ENCODE measurements around the gene CSNK2B. TPM values are rescaled to one million over a fixed set of nuclear protein-coding genes. Genes with fewer than 3 reads are reported as not detected.

Gene CSNK2B
- total RNA-seq (2022; extraction: Qiagen RNA extraction; ENCODE audit: low read depth) = 168 to 192 TPM (median 170 TPM) in 5 replicates

GRCh38 chr6:31665501-31666336 lies at the start of gene CSNK2B:
Gene CSNK2B (plus strand): TSS chr6:31666080. CDS start chr6:31666832, 752 bp downstream.

GRCh38 chr6:31620586-31621319 lies 45.1 kb upstream of the CSNK2B start, which contains the start of gene PRRC2A:
Gene PRRC2A (plus strand): TSS chr6:31620715. CDS start chr6:31622790, 2,075 bp downstream.

DNA sequence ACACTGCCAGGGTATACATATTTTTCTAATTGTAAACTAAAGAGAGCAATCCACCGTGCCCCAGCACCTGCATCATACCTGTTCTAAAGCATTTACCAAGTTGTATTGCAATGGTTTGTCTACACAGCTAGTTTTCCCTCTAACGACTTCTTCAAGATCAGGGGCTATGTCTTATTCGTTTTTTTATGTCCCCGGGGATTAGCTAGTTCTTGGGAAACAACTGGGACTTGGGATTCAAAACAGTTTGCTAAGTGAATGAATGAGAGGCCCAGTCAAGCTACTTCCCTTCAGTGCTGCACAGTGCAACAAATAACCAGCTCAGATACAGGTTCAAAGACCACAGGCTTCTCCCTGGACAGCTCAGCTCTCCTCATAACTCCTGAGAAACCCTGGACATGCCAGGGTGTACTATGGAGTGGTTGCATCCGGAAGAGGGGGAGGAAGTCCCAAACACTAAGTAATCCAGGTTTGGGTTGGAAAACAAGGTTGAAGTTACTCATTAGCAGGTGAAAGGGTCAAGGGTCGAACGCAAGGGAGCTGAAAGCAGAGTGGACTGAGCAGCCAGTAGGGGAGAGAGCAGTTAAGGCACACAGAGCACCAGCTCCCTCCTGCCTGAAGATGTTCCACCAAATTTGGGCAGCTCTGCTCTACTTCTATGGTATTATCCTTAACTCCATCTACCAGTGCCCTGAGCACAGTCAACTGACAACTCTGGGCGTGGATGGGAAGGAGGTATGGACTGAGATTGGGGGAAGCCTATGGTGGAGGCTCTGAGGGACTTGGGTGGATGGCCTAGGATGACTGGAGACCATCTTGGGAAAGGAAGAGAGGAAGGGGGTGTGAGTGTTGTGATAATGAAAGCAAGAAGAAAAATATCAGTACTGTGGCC lies 10.3 kb upstream of the CSNK2B start, which contains the start of gene APOM:
APOM (plus strand) TSS at position 546 of the 889 bp plus-strand sequence; CDS start at position 619, 73 bp downstream.

DNA sequence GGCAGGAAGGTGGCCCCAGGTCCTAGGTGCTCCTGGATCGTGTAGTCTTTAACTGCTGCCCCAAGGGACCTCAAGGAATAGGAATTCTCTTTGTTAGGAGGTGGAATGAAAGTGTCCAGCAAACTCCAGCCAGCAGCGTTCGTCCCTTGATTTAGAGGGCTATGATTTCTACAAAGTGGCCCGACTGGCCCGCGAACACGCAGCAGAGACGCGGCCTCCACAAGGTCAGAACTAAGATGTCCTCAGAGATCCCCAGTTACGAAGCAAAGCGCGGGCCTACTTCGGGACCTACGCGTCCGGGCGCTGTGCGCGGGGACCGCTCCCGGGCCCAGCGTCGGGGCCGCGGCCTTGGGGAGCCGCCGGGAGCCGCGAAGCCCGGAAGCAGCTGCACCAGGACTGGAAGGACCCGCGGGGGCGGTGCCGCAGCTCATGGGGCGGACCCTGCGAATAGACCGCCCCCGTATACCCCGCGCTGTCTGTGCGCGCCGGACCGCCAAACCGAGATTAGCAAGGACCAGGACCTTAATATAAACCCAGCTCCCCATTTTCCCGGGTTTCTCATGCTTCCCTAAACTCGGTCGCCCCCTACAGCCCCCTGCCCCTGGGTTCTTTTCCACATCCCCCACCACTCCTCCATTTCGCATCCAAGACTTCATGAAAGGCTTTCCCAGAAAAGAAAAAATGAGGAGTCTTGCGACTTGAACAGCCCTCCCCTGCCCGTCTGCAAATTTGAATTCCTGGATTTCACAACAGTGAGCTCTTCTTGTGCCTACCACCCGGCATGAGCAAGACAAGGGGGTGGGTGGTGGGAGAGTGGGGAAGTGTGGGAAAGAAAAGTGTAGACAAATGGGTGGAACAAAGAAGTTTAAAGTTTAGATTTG lies 5.3 kb upstream of the CSNK2B start, which contains the start of gene C6orf47:
C6orf47 (minus strand) TSS at position 398 of the 881 bp plus-strand sequence. CDS start 831 bp downstream, outside the sequence.

DNA sequence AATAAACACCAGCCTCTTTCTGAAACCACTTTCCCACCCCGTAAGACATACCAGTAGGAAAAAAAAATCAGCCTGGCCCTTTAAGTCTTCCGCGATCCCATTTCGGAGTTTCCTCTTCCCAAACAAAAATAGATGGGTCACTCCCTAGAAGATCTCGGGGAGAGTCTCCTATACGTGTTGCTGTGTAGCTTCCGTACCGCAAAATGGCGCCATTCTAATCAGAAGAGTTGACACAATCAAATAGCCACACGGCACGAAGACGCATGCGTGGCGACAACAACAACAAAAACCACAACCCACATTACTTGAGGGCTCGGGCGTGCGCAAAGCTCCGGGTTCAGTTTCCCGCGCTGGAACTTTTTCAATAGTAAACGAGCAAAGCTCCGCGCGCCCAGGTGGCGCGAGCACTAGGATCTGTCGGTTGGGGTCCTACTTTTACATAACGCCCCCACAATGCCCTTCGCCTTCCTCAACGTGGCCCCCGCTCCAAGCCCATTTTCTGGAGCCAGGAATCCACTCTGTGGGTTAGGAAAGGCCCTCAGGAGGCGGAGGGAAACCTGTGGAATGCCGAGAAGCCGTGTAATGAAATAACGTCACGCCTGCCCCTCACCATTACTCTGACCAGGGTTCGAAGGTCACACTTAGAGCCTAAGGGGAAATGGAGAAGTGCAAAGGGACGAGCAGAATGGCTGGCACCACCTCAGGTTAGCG lies 935 bp upstream of the CSNK2B start, which contains the start of gene GPANK1:
GPANK1 (minus strand) TSS at position 208 of the 711 bp plus-strand sequence. CDS start 519 bp downstream, outside the sequence.

GRCh38 chr6:31669676-31670075 lies 3.8 kb downstream of the CSNK2B start, which contains the start of gene LY6G5B:
Gene LY6G5B (plus strand): TSS chr6:31669976. CDS start chr6:31670951, 975 bp downstream.

GRCh38 chr6:31680226-31681134 lies 14.6 kb downstream of the CSNK2B start, which contains the start of gene LY6G5C:
Gene LY6G5C (minus strand): TSS chr6:31681067. CDS start chr6:31680373, 694 bp downstream.

GRCh38 chr6:31702819-31703716 lies 37.2 kb downstream of the CSNK2B start, which contains the start of gene ABHD16A:
Gene ABHD16A (minus strand): TSS chr6:31703324. CDS start chr6:31703281, 43 bp downstream.

GRCh38 chr6:31706599-31706998 lies 40.7 kb downstream of the CSNK2B start, which contains the start of gene LY6G6F:
Gene LY6G6F (plus strand): TSS chr6:31706866. CDS start chr6:31706907, 41 bp downstream.

GRCh38 chr6:31715022-31715958 lies 49.4 kb downstream of the CSNK2B start, which contains the start of gene LY6G6D:
Gene LY6G6D (plus strand): TSS chr6:31715348. CDS start chr6:31715356, 8 bp downstream.

Other genes starting within 250 kb of the CSNK2B start
- 5.2 to 8.6 TPM (median 7.9 TPM) in 5 replicates for gene MICB, start 167.9 kb upstream of the CSNK2B start, total RNA-seq (2022; extraction: Qiagen RNA extraction; ENCODE audit: low read depth)
- not detected in 5 replicates for gene MCCD1, start 137.1 kb upstream of the CSNK2B start, total RNA-seq (2022; extraction: Qiagen RNA extraction; ENCODE audit: low read depth)
- 359 to 433 TPM (median 396 TPM) in 5 replicates for gene DDX39B, start 124.1 kb upstream of the CSNK2B start, total RNA-seq (2022; extraction: Qiagen RNA extraction; ENCODE audit: low read depth)
- gene ATP6V1G2, start 119.5 kb upstream of the CSNK2B start, total RNA-seq (2022; extraction: Qiagen RNA extraction; ENCODE audit: low read depth) = 0.33 to 1.3 TPM (median 0.69 TPM) in 5 replicates
- gene NFKBIL1, start 118.5 kb upstream of the CSNK2B start, total RNA-seq (2022; extraction: Qiagen RNA extraction; ENCODE audit: low read depth) = 5.9 to 13.0 TPM (median 12.5 TPM) in 5 replicates
- not detected in 5 replicates for gene LTA, start 93.8 kb upstream of the CSNK2B start, total RNA-seq (2022; extraction: Qiagen RNA extraction; ENCODE audit: low read depth)
- gene TNF, start 90.5 kb upstream of the CSNK2B start, total RNA-seq (2022; extraction: Qiagen RNA extraction; ENCODE audit: low read depth) = 0.08 TPM in 1 of 5 replicates, not detected in the others
- gene LTB, start 83.7 kb upstream of the CSNK2B start, total RNA-seq (2022; extraction: Qiagen RNA extraction; ENCODE audit: low read depth) = 0.21 to 0.76 TPM (median 0.45 TPM) in 4 of 5 replicates, not detected in the other
- not detected in 5 replicates for gene LST1, start 79.8 kb upstream of the CSNK2B start, total RNA-seq (2022; extraction: Qiagen RNA extraction; ENCODE audit: low read depth)
- not detected in 5 replicates for gene NCR3, start 73.1 kb upstream of the CSNK2B start, total RNA-seq (2022; extraction: Qiagen RNA extraction; ENCODE audit: low read depth)
- gene AIF1, start 50.8 kb upstream of the CSNK2B start, total RNA-seq (2022; extraction: Qiagen RNA extraction; ENCODE audit: low read depth) = not detected in 5 replicates
- gene PRRC2A, start 45.4 kb upstream of the CSNK2B start, total RNA-seq (2022; extraction: Qiagen RNA extraction; ENCODE audit: low read depth) = 59.3 to 94.8 TPM (median 86.5 TPM) in 5 replicates
- 100 to 165 TPM (median 145 TPM) in 5 replicates for gene BAG6, start 13.4 kb upstream of the CSNK2B start, total RNA-seq (2022; extraction: Qiagen RNA extraction; ENCODE audit: low read depth)
- 2.2 to 3.7 TPM (median 3.5 TPM) in 5 replicates for gene APOM, start 10.2 kb upstream of the CSNK2B start, total RNA-seq (2022; extraction: Qiagen RNA extraction; ENCODE audit: low read depth)
- gene C6orf47, start 5.3 kb upstream of the CSNK2B start, total RNA-seq (2022; extraction: Qiagen RNA extraction; ENCODE audit: low read depth) = 11.1 to 14.5 TPM (median 12.9 TPM) in 5 replicates
- gene GPANK1, start 1.1 kb upstream of the CSNK2B start, total RNA-seq (2022; extraction: Qiagen RNA extraction; ENCODE audit: low read depth) = 9.6 to 16.8 TPM (median 12.8 TPM) in 5 replicates
- gene LY6G5B, start 3.9 kb downstream of the CSNK2B start, total RNA-seq (2022; extraction: Qiagen RNA extraction; ENCODE audit: low read depth) = 3.2 to 6.4 TPM (median 5.2 TPM) in 5 replicates
- 1.1 to 1.6 TPM (median 1.5 TPM) in 5 replicates for gene LY6G5C, start 15.0 kb downstream of the CSNK2B start, total RNA-seq (2022; extraction: Qiagen RNA extraction; ENCODE audit: low read depth)
- 13.2 to 19.1 TPM (median 17.6 TPM) in 5 replicates for gene ABHD16A, start 37.2 kb downstream of the CSNK2B start, total RNA-seq (2022; extraction: Qiagen RNA extraction; ENCODE audit: low read depth)
- not detected in 5 replicates for gene LY6G6F, start 40.8 kb downstream of the CSNK2B start, total RNA-seq (2022; extraction: Qiagen RNA extraction; ENCODE audit: low read depth)
- not detected in 5 replicates for gene LY6G6D, start 49.3 kb downstream of the CSNK2B start, total RNA-seq (2022; extraction: Qiagen RNA extraction; ENCODE audit: low read depth)
- 0.20 to 0.42 TPM (median 0.29 TPM) in 3 of 5 replicates, not detected in the others for gene LY6G6C, start 55.7 kb downstream of the CSNK2B start, total RNA-seq (2022; extraction: Qiagen RNA extraction; ENCODE audit: low read depth)
- gene MPIG6B, start 57.3 kb downstream of the CSNK2B start, total RNA-seq (2022; extraction: Qiagen RNA extraction; ENCODE audit: low read depth) = not detected in 5 replicates
- gene DDAH2, start 63.2 kb downstream of the CSNK2B start, total RNA-seq (2022; extraction: Qiagen RNA extraction; ENCODE audit: low read depth) = 27.1 to 32.0 TPM (median 31.7 TPM) in 5 replicates
- 433 to 509 TPM (median 491 TPM) in 5 replicates for gene CLIC1, start 70.5 kb downstream of the CSNK2B start, total RNA-seq (2022; extraction: Qiagen RNA extraction; ENCODE audit: low read depth)
- gene MSH5, start 73.9 kb downstream of the CSNK2B start, total RNA-seq (2022; extraction: Qiagen RNA extraction; ENCODE audit: low read depth) = 13.3 to 18.7 TPM (median 13.6 TPM) in 5 replicates
- gene SAPCD1, start 96.6 kb downstream of the CSNK2B start, total RNA-seq (2022; extraction: Qiagen RNA extraction; ENCODE audit: low read depth) = 3.7 to 5.9 TPM (median 4.9 TPM) in 5 replicates
- 0.53 to 2.7 TPM (median 1.1 TPM) in 5 replicates for gene VWA7, start 111.2 kb downstream of the CSNK2B start, total RNA-seq (2022; extraction: Qiagen RNA extraction; ENCODE audit: low read depth)
- 43.4 to 61.7 TPM (median 60.4 TPM) in 5 replicates for gene VARS1, start 129.7 kb downstream of the CSNK2B start, total RNA-seq (2022; extraction: Qiagen RNA extraction; ENCODE audit: low read depth)
- 52.1 to 67.9 TPM (median 59.7 TPM) in 5 replicates for gene LSM2, start 140.9 kb downstream of the CSNK2B start, total RNA-seq (2022; extraction: Qiagen RNA extraction; ENCODE audit: low read depth)
- 1.4 to 2.2 TPM (median 1.9 TPM) in 5 replicates for gene HSPA1L, start 149.2 kb downstream of the CSNK2B start, total RNA-seq (2022; extraction: Qiagen RNA extraction; ENCODE audit: low read depth)
- gene HSPA1A, start 149.5 kb downstream of the CSNK2B start, total RNA-seq (2022; extraction: Qiagen RNA extraction; ENCODE audit: low read depth) = 129 to 401 TPM (median 295 TPM) in 5 replicates
- 78.0 to 284 TPM (median 227 TPM) in 5 replicates for gene HSPA1B, start 161.7 kb downstream of the CSNK2B start, total RNA-seq (2022; extraction: Qiagen RNA extraction; ENCODE audit: low read depth)
- 20.9 to 35.3 TPM (median 29.4 TPM) in 5 replicates for gene NEU1, start 196.7 kb downstream of the CSNK2B start, total RNA-seq (2022; extraction: Qiagen RNA extraction; ENCODE audit: low read depth)
- 0.18 to 0.50 TPM (median 0.29 TPM) in 3 of 5 replicates, not detected in the others for gene SLC44A4, start 212.9 kb downstream of the CSNK2B start, total RNA-seq (2022; extraction: Qiagen RNA extraction; ENCODE audit: low read depth)
- gene EHMT2, start 231.6 kb downstream of the CSNK2B start, total RNA-seq (2022; extraction: Qiagen RNA extraction; ENCODE audit: low read depth) = 17.2 to 32.6 TPM (median 30.9 TPM) in 5 replicates
- 2.0 to 5.0 TPM (median 4.5 TPM) in 5 replicates for gene ZBTB12, start 236.0 kb downstream of the CSNK2B start, total RNA-seq (2022; extraction: Qiagen RNA extraction; ENCODE audit: low read depth)